GM19023 (cell line): ENCODE results near the gene KPNA1.
"Not testable (repeated sequence)": the region's sequence is repeated elsewhere in the genome, so short reads cannot be mapped to it uniquely, and the experiment has no call there.

Source experiments
- ATAC-seq: cut with Tn5 transposase; IDR thresholded peaks from one replicate; pipeline ENCODE4 v1.9.1; 2021; ENCODE audit warnings: mild to moderate bottlenecking, moderate library complexity; ENCODE audit not compliant: unreplicated experiment

KPNA1 gene

DNA sequence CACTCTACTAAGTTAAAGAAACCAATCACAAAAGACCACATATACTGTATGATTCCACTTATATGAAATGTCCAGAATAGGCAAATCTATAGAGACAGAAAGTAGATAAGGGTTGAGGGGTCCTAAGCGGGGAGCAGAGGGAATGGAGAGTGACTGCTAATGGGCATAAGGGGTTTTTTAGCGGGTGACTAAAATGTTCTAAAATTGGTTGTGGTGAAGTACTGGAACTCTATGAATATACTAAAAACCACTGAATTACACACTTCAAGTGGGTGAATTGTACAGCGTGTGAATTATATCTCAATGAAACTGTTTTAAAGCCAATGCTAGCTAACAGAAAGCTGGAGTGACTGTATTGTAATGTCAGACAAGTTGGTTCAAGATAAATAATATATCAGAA lies 33.3 kb downstream of the KPNA1 start:
- no peak for ATAC-seq

DNA sequence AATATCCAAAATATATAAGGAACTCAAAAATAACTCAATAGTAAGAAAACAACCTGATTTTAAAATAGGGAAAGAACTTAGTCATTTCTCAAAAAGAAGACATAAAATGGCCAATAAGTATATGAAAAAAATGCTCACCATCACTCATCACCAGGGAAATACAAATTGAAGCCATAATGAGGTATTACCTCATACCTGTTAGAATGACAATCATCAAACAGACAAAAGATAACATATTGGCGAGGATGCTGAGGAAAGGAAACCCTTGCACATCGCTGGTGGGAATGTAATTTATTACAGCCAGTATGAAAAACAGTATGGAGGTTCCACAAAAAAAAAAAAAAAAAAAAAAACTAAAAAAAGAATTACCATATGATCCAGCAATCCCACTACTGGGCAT lies 38.2 kb downstream of the KPNA1 start:
- ATAC-seq: no peak

DNA sequence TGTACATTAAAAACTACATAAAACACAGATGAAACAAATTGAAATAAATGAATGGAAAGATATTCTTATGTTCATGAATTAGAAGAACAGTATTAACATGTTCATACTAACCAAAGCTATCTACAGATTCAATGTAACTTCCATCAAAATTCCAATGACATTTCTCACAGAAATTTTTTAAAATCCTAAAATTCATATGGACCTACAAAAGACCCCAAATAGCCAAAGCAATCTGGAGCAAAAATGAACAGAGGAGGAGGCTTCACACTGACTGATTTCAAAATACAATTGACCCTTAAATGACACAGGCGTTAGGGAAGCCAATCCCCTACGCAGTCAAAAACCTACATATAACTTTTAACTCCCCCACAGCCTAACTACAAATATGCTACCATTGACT lies 39.4 kb downstream of the KPNA1 start:
- ATAC-seq: no peak

DNA sequence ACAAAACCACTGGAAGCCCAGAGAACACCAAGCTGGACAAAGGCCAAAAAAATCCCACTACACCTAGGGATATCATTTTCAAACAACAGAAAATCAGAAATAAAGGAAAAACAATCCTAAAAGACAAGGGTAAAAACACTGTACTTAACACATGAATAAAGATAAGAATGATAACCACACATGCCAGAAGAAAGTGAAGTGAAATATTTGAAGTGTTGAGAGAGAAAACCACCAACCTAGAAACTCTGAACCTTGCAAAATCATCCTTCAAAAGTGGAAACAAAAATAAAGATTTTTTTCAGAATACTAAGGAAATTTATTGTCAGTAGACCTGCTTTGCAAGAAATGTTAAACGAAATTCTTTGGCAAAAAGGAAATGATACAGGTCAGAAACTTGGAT lies 45.1 kb downstream of the KPNA1 start:
- no peak for ATAC-seq

DNA sequence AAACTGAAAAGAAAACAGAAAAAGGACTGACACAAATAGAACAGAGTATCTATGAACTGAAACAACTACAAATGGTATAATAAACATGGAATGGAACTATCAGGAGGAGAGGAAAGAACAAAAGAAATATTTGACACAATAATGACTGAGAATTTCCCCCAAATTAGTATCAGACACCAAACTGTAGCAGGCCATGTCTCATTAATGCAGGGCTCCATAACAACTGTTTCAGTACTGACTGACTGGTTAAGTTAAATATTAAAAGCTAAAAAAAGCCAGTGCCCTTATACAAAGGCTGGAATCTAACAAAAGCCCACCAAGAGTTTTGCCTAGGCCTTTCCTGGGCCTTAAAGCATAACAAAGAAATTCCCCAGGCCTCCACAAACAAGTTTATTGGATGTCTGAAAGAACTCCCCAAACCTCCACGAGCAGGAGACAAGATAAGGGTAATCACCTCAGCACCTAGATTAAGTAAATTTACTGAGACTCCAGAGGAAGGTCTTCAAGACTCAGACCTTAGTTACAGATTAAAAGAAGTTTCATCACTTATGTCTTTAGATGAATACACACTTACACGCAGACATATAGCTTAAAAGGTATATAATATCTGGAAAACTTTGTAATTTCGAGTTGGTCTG lies 45.7 kb downstream of the KPNA1 start:
- no peak for ATAC-seq

DNA sequence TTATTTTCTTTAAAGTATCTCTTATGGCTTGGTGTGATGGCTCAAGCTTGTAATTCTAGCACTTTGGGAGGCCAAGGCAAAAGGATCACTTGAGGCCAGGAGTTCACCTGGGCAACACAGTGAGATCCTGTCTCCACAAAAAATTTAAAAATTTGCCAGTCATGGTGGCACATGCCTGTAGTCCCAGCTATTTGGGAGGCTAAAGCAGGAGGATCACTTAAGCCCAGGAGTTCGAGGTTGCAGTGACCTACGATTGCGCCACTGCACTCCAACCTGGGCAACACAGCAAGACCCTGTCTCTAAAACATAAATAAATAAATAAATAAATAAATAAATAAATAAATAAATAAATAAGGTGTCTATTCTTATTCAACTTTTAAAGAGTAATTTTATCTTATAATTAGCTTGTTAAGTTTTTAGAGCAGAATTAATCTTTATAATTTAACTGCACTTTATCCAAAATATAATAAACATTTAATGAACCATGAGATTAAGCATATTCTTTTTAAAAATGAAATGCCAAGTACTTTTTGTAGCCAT lies 48.0 kb downstream of the KPNA1 start:
- ATAC-seq: no peak

DNA sequence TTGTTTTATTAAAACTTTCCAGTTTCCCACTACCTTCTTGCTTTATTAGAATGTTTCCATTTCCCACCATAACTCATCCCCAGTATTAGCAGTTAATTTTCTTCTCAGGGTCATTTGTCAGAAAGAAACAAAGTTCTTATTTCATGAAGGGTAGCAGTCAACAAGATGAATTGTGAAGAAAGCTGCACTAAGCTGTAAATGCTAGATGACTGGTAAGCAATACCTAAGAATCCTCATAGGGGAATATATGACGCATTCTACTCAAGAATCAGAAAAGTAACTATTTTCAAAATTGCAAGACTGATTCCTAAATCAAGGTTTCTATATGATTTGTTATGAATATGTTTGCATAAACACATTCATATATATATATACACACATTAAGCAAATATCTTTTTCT lies 50.1 kb downstream of the KPNA1 start:
- no peak for ATAC-seq

DNA sequence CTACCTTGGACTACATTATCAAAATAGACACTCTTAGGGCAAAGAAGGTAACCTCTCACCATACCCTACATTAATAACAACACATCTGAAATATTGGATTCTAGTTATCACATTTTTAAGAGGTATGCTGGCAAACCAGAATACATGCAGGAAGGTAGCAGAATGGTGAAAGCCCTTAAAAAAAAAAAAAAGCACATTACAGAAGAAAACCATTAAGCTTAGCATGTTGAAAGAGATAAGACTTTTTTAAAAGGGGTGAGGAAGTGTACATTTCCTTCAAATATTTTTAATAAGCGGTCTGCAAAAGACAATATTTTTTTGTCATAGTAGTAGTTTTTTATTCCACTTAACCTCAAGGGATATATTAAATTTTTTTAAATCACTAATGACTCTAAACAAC lies 52.3 kb downstream of the KPNA1 start:
- no peak for ATAC-seq

DNA sequence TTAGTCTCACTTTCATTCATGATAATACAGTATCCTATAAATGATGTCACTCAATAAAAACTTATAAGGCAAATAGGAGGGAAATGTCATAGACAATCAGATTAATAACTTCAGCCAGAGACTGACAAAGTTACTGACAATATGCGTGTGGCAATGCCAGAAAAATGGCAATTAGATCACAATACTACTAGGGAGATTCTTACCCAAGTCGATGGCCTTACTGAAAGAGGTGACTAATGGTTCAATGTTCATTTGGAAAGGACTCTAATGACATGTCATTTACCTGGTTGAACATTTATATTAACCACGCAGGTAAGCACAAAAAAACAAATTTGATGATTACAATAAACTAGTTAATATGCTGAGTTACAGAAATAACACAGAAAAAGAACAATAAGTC lies 52.9 kb downstream of the KPNA1 start:
- no peak for ATAC-seq

DNA sequence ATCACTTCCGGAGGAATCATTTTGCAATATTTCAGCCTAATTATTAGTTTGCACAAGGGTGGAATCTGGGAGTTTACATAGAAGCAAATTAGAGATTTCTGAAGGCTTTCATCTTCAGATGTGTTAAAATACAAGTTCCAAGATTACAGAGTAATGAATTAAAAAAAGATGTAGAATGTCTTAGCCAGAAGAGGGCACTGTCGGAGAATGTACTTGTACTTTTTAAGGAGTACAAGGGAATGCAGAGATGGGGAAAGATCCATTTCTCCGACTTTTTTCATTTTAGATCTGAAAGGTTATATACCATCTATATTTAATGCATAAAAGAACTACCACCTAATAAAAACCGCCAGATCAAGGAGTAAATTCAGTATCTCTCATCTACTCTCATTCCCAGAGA lies 55.7 kb downstream of the KPNA1 start:
- no peak for ATAC-seq

DNA sequence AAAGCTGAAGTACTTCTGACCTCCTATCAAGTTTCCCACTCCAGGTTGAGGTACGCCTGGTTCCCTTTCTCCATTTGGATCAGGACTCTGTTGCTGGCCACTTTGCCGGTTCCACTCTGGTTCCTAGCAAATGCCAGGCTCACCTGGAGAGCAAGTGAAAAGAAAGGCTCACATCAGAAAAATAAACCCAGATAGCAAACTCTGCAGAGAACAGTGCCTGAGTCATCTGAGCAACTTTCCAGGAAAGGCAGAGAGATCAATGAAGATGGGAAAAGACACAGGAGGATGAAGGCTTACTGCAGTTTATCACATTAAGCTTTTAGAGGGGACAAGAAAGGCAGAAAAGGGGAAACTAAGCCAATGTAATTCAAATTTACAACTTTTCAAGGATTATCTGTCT lies 57.0 kb downstream of the KPNA1 start:
- no peak for ATAC-seq

DNA sequence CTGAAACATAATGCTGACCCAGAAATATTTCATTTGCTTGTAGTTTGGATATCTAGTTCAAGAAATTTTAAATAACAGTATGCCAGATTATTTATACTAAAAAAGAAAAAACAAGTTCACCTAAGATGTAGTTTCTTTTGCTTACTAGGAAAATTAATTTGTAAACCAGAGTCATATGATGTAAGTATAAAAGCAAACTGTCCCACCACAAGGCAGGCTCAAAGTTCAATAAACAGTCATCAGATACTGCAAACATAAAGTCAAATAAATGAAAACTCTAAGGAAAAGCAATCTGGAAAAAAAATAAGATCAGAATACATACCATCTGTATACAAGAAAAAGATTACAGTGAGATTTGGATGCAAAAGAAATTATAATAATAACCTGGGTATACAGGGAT lies 58.7 kb downstream of the KPNA1 start:
- ATAC-seq: no peak

DNA sequence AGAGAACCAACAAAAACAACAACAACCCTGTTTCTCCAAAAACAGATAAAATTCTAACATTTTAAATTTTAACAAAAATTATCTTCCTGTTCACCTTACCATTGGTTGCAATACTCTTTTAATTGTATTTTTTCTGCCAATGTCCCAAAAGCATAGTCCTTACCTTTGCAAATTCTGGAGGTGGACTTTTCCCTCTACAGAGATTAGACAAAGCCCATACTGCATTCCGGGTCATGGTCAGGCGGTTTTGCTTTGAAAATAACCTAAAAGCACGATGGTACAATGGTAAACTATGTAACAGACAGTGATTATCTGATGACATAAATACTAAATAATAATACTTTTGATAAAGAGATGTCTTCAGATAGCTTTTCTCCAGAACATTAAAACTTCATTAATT lies 63.4 kb downstream of the KPNA1 start:
- no peak for ATAC-seq

DNA sequence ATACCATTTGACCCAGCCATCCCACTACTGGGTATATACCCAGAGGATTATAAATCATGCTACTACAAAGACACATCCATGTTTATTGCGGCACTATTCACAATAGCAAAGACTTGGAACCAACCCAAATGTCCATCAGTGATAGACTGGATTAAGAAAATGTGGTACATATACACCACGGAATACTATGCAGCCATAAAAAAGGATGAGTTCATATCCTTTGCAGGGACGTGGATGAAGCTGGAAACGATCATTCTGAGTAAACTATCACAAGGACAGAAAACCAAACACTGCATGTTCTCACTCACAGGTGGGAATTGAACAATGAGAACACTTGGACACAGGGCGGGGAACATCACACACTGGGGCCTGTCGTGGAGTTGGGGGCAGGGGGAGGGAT lies 66.5 kb downstream of the KPNA1 start:
- ATAC-seq: not testable (repeated sequence)

DNA sequence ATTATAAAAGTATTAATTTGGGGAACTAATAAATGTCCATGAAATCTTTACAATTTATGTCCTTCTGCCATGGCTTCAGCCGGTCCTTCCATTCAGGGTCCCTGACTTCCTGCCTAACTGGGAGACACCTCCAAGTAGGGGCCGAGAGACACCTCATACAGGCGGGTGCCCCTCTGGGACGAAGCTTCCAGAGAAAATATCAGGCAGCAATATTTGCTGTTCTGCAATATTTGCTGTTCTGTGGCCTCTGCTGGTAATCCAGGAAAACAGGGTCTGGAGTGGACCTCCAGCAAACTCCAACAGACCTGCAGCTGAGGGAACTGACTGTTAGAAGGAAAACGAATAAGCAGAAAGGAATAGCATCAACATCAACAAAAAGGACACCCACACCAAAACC lies 70.2 kb downstream of the KPNA1 start:
- not testable (repeated sequence) for ATAC-seq

DNA sequence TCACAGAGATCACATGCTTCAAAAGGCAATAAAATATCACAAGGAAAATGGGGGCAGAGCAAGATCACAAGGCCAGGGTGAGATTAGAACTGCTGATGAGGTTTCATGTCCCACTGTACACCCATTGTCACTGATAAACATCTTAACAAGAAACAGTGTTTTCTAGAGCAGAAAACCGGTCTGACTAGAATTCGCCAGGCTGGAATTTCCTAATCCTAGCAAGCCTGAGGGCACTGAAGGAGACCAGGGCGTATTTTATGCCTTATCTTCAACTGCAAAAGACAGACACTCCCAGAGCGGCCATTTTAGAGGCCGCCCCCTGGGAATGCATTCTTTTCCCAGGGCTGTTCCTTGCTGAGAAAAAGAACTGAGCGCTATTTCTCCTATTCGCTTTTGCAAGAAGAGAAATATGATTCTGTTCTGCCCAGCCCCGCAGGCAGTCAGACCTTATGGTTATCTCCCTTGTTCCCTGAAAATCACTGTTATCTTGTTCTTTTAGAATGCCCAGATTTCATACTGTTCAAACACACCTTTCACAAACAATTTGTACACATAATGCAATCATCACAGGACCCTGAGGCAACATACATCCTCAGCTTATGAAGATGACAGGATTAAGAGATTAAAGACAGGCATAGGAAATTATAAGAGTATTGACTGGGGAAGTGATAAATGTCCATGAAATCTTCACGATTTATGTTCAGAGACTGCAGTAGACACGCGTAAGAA lies 70.8 kb downstream of the KPNA1 start:
- ATAC-seq: not testable (repeated sequence)

DNA sequence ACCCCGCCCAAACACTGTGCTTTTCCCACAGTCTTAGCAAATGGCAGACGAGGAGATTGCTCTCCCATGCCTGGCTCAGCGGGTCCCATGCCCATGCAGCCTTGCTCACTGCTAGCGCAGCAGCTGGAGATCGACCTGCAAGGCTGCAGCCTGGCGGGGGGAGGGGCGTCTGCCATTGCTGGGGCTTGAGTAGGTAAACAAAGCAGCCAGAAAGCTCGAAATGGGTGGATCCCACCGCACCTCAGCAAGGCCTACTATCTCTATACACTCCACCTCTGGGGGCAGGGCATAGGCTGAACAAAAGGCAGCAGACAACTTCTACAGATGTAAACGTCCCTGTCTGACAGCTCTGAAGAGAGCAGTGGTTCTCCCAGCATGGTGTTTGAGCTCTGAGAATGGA lies 71.6 kb downstream of the KPNA1 start:
- no peak for ATAC-seq

DNA sequence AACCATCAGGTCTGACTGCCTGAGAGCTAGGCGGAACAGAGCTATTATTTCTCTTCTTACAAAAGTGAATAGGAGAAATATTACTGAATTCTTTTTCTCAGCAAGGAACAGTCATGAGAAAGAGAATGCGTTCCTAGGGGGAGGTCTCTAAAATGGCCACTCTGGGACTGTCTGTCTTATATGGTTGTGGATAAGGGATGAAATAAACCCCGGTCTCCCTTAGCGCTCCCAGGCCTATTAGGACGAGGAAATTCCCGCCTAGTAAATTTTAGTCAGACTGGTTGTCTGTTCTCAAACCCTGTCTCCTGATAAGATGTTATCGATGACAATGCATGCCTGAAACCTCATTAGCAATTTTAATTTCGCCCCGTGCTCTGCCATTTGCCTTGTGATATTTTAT lies 78.8 kb downstream of the KPNA1 start:
- no peak for ATAC-seq

DNA sequence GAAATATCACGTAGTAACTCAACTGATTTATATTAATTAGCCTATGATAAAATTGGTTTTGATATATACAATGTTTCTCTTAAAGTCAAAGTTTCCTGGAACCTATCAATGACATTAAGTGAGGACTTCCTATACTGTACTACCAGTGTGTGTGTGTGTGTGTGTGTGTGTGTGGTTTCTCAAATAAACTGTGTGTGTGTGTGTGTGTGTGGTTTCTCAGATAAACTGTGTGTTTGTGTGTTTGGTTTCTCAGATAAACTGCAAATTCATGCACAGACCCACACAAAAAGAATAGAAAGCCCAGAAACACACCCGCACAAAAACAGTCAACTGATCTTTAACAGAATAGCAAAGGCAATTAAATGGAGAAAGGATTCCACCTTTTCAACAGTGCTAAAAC lies 84.4 kb downstream of the KPNA1 start:
- ATAC-seq: no peak

DNA sequence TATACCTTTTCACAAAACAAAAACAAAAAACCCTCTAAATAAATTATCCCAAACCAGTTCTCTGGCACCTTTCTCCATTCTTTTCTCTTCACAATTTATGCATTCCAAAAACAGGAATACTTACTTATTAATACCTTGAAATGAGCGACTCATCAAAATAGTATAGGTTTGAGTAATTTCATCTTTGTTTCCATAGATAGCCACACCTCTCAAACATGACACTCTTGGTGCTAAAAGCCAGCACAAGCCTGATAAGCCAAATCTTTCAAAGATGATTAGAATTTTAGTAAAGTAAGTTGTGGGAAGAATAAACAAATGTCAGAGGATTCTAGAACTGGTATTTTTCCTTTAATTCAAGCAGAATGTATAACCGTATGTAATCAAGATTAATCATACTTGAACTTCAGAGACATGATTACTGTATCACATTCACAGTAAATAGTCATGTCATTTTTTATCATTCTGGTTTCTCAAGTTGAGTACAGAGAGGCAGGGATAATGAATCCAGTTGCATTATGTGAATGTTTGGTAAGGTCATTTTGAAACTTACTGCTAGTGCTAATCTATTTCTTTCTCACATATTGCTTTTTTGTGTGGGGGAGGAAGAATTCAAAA lies 86.8 kb downstream of the KPNA1 start:
- ATAC-seq: no peak

DNA sequence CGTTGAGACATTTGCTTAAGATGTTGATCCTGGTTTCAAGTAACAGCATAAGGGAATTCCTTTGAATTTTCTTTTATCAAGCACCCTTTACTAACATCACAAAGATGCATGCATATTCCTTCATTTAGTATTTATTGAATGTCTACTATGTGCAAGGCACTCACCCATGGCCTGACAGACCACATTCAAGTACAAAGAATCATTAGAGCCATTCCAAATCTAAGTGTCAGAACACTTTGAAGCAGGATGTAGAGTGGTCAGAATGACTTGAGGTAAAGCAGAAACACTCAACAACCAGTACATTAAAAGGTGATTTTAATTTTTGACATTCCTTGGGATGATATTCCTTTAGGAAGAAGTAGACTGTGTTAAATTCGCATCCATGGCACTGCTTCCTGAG lies 92.9 kb downstream of the KPNA1 start:
- no peak for ATAC-seq

DNA sequence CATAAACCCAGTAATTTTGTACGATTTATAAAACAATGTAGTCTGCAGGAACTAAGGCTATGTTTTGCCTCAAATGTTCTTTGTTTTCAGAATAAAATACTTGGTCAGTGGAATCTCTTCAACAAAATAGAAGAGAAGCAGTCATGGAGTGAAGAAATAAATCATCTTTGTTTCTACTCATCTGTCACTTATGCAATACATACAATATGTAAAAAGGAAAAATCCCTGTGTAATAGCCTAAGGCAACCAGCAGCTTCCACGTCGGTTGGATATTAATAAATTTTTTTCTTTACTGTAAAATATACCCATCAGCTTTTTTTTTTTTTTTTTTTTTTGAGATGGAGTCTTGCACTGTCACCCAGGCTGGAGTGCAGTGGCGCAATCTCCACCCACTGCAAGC lies 93.6 kb downstream of the KPNA1 start:
- no peak for ATAC-seq
